Measurements from ENCODE around the gene ANGPTL7.

- TF ChIP-seq, protein P1, sequence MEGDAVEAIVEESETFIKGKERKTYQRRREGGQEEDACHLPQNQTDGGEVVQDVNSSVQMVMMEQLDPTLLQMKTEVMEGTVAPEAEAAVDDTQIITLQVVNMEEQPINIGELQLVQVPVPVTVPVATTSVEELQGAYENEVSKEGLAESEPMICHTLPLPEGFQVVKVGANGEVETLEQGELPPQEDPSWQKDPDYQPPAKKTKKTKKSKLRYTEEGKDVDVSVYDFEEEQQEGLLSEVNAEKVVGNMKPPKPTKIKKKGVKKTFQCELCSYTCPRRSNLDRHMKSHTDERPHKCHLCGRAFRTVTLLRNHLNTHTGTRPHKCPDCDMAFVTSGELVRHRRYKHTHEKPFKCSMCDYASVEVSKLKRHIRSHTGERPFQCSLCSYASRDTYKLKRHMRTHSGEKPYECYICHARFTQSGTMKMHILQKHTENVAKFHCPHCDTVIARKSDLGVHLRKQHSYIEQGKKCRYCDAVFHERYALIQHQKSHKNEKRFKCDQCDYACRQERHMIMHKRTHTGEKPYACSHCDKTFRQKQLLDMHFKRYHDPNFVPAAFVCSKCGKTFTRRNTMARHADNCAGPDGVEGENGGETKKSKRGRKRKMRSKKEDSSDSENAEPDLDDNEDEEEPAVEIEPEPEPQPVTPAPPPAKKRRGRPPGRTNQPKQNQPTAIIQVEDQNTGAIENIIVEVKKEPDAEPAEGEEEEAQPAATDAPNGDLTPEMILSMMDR (conservative IDR thresholded peaks at IDR 0.05 in 1 of 2, IDR thresholded peaks at IDR 0.05 in 1 of 2; ENCODE audit: low read depth in 1 of 2, low read length in 2 of 2) = no peak
- no peak for TF ChIP-seq EZH2 (IDR thresholded peaks at IDR 0.05; ENCODE audit: low read length, missing control alignments)
Observed at GRCh38 chr1:11187494-11187893, 1.7 kb upstream of the ANGPTL7 start.

Data from fibroblast of lung (primary cell).